Stimulated activated CD4-positive, alpha-beta T cell treated with anti-CD3 and anti-CD28 coated beads, TNF-alpha, amount 100 ng/mL, for 24 hours (primary cell): Measurements from ENCODE around the gene TPPP3.
A peak's percentile ranks its signal among the peaks of the same experiment; 100 is the strongest.

Experiments
- DNase-seq, 3 experiments: peaks; one replicate each; pipeline ENCODE4 v3.0.0-alpha.2; 2020; ENCODE audit warnings: low read depth in 3 of 3

Gene TPPP3

GRCh38 chr16:67405336-67405735, 12.0 kb upstream of the TPPP3 start:
- DNase-seq: no peak

GRCh38 chr16:67404740-67405226, 11.5 kb upstream of the TPPP3 start:
- DNase-seq: no peak

- DNase-seq: no peak
These were observed 10.8 kb upstream of the TPPP3 start for GRCh38 chr16:67403976-67404555.

- DNase-seq: no peak
These were observed 7.6 kb upstream of the TPPP3 start for GRCh38 chr16:67400901-67401300.

- no peak for DNase-seq
These were observed 6.7 kb upstream of the TPPP3 start for GRCh38 chr16:67399749-67400704.

GRCh38 chr16:67399218-67399733, 6.0 kb upstream of the TPPP3 start:
- DNase-seq: peak; percentile 16 to 56 (median 31)

GRCh38 chr16:67398546-67399217, 5.4 kb upstream of the TPPP3 start:
- DNase-seq: no peak

GRCh38 chr16:67397812-67398545, 4.7 kb upstream of the TPPP3 start:
- no peak for DNase-seq

- no peak for DNase-seq
These were observed 3.9 kb upstream of the TPPP3 start for GRCh38 chr16:67397036-67397801.

- DNase-seq: no peak
These were observed 3.1 kb upstream of the TPPP3 start for GRCh38 chr16:67396159-67397035.

- DNase-seq: no peak
These were observed 2.3 kb upstream of the TPPP3 start for GRCh38 chr16:67395458-67396158.

GRCh38 chr16:67395105-67395457, 1.8 kb upstream of the TPPP3 start:
- DNase-seq: no peak

GRCh38 chr16:67394155-67395104, 1.1 kb upstream of the TPPP3 start:
- no peak for DNase-seq

- no peak for DNase-seq
These were observed 473 bp upstream of the TPPP3 start for GRCh38 chr16:67393788-67394154.

- DNase-seq: no peak
These were observed 818 bp downstream of the TPPP3 start for GRCh38 chr16:67392301-67393059.

GRCh38 chr16:67391424-67392300, 1.6 kb downstream of the TPPP3 start:
- DNase-seq: no peak
